PC-3 (cell line): ENCODE measurements around the gene ZNF771. TPM values are rescaled to one million over a fixed set of nuclear protein-coding genes. Genes with fewer than 3 reads are reported as not detected.

Experiments used
- ATAC-seq: fragments of 200-7000 bp; cut with Tn5 transposase; 2 replicates; pipeline ENCODE4 v1.9.1; 2020; ENCODE audit warnings: mild to moderate bottlenecking, moderate library complexity
- BruUV-seq: library from RNA; stranded (reverse); fragments of 400-500 nt; replicated peaks from 2 replicates; lab custom pipeline; 2021; lab: Mats Ljungman, UMichigan
- CTCF ChIA-PET: fragments of 300-600 bp; sonication (Branson Sonifier 250); formaldehyde crosslinking; loops from one replicate; lab custom pipeline; 2022; ENCODE audit warnings: antibody characterized with exemption; lab: Charles Lee
- POLR2A ChIA-PET: fragments of 300-600 bp; sonication (Branson Sonifier 250); formaldehyde crosslinking; loops from one replicate; lab custom pipeline; 2022; ENCODE audit warnings: antibody characterized with exemption; ENCODE audit not compliant: unreplicated experiment; lab: Charles Lee
- DNase-seq: peaks from one replicate; pipeline ENCODE4 v3.0.0-alpha.2; 2015
- H2AFZ ChIP-seq: fragments of 300-600 bp; sonication (generic); 2 replicates; pipeline ENCODE4 v1.6.0; 2016; ENCODE audit warnings: antibody characterized with exemption, low read length
- H3F3A ChIP-seq: fragments of 300-600 bp; sonication (generic); one replicate; pipeline ENCODE4 v1.6.0; 2017; ENCODE audit warnings: antibody characterized with exemption, low read length, control low read depth, mild to moderate bottlenecking; ENCODE audit not compliant: unreplicated experiment
- H3K27ac ChIP-seq: fragments of 300-600 bp; sonication (generic); 2 replicates; pipeline ENCODE4 v1.5.1; 2016; ENCODE audit warnings: mild to moderate bottlenecking, low read length
- H3K27me3 ChIP-seq: fragments of 300-600 bp; sonication (generic); 2 replicates; pipeline ENCODE4 v1.6.1; 2016; ENCODE audit warnings: low read length, mixed read lengths
- H3K36me3 ChIP-seq: fragments of 300-600 bp; sonication (generic); 2 replicates; pipeline ENCODE4 v1.6.1; 2016; ENCODE audit warnings: low read depth, mixed run types, low read length, mixed read lengths
- H3K4me1 ChIP-seq: fragments of 300-600 bp; sonication (generic); 2 replicates; pipeline ENCODE4 v1.5.1; 2016; ENCODE audit warnings: low read length; ENCODE audit not compliant: insufficient read depth
- H3K4me2 ChIP-seq: fragments of 300-600 bp; sonication (generic); 2 replicates; pipeline ENCODE4 v1.6.0; 2016; ENCODE audit warnings: low read length
- H3K4me3 ChIP-seq: fragments of 300-600 bp; sonication (generic); 2 replicates; pipeline ENCODE4 v1.5.1; 2016; ENCODE audit warnings: mild to moderate bottlenecking, low read length, mixed read lengths
- H3K79me2 ChIP-seq: fragments of 300-600 bp; sonication (generic); 2 replicates; pipeline ENCODE4 v1.6.1; 2017; ENCODE audit warnings: low read length, mixed read lengths
- H3K9ac ChIP-seq: fragments of 300-600 bp; sonication (generic); 2 replicates; pipeline ENCODE4 v1.6.0; 2016; ENCODE audit warnings: mild to moderate bottlenecking, low read length
- H3K9me2 ChIP-seq: fragments of 300-600 bp; sonication (generic); replicated peaks from 2 replicates; pipeline ENCODE4 v1.6.1; 2016; ENCODE audit warnings: mixed run types, low read length, mixed read lengths
- H3K9me3 ChIP-seq: fragments of 300-600 bp; sonication (generic); 2 replicates; pipeline ENCODE4 v1.6.1; 2016; ENCODE audit warnings: low read length, mixed read lengths
- H4K20me1 ChIP-seq: fragments of 300-600 bp; sonication (generic); 2 replicates; pipeline ENCODE4 v1.6.1; 2016; ENCODE audit warnings: low read length, mixed read lengths
- CTCF ChIP-seq: fragments of 300-600 bp; sonication (generic); conservative IDR thresholded peaks from 2 replicates; pipeline ENCODE4 v1.5.1; 2017; ENCODE audit warnings: antibody characterized with exemption, low read depth, mild to moderate bottlenecking, low read length
- EZH2 ChIP-seq: fragments of 300-600 bp; sonication (generic); IDR thresholded peaks from one replicate; pipeline ENCODE4 v1.6.1; 2017; ENCODE audit warnings: antibody characterized with exemption, mild to moderate bottlenecking, low read length; ENCODE audit not compliant: unreplicated experiment
- EZH2phosphoT487 ChIP-seq: fragments of 300-600 bp; sonication (generic); IDR thresholded peaks from 2 replicates; pipeline ENCODE4 v1.6.1; 2018; ENCODE audit warnings: mild to moderate bottlenecking, antibody characterized with exemption, low read length, borderline replicate concordance
- intact Hi-C: fragments of 100-400 bp; cut with micrococcal nuclease; formaldehyde crosslinking; loops from 2 replicates; pipeline ENCODE4 v1.9.0; 2023
- total RNA-seq: library from RNA; depleted of rRNA; stranded (reverse); fragments of >200 nt; gene quantifications from 2 replicates; pipeline ENCODE4 v1.2.3, GENCODE V29; 2014

ZNF771 gene
- total RNA-seq, 1 experiment from 2014 or later = 3.6 TPM

DNA sequence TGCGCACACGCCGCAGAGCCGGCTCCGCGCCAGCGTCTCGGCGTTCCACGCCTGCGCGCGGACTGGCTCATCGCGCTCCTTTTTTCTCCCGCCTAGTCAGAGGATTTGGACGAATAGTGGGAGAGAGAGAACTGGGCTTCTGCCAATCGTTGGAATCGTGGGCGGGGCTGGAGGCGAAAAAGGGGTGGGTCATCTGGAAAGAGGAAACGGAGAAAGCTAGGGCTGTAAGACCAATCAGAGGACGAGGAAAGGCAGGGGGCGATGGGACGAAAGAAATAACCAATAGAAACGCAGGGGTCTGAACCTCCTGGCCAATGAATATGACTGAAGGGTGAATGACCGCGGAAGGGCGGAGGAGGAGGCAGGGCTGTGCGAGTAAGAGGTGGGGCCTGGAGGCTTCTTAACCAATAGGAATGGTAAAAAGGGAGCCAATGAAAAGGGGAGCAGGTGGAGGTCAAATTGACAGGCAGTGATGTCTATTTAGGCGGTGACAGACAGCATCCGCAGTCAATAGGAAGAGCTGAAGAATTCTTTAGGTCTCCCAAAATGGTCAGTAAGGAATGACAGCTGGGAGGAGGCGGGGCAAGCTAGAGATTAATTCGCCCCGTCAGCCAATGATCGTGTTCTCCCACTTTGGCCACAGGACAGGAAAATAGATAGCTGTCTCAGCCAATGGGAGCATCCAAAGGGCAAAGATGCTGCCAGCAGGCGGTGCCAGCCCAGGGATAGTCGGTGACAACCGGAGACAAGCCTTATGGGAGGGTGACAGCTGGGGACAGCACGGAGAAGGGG lies 36.8 kb upstream of the ZNF771 start, which contains the start of gene TBC1D10B:
TSS of gene TBC1D10B (minus strand) at position 39 of the 792 bp plus-strand sequence. CDS start 311 bp downstream, outside the sequence.
- Histone ChIP-seq H3K79me2 (peaks cover 42% of the 10 kb centered on the region), H3K4me3 (peak within 1 kb of the TSS; percentile 94), H4K20me1 (peaks cover 19% of the 10 kb centered on the region), H3K36me3 (no peaks in the 10 kb centered on the region), H3K27me3 (no peaks in the 10 kb centered on the region), H3K4me2 (peak within 1 kb of the TSS; percentile 100), H3F3A (no peaks in the 10 kb centered on the region), H3K4me1 (peaks cover 21% of the 10 kb centered on the region), H3K9ac (peak within 1 kb of the TSS; percentile 78), H2AFZ (peak within 1 kb of the TSS; percentile 66), H3K27ac (no peak within 1 kb of the TSS; the same call in 1 of the 2 replicates), H3K9me3 (no peaks in the 10 kb centered on the region), H3K9me2 (no peaks in the 10 kb centered on the region)
- peak; percentile 78 for ATAC-seq
- CTCF ChIA-PET = interaction anchor here (0.6 to 1.3 kb wide), 5 partner anchors 24 to 472 kb away, joined by 3 to 8 read pairs (median 4); partner anchors contain the start of genes DCTPP1, SEZ6L2, TBX6 and ZNF48
- intact Hi-C loops = loop anchor here (1.0 kb wide), 1 partner anchor 280 kb away; the partner anchor contains the start of gene PRR14
- peak; percentile 99 for DNase-seq
- TF ChIP-seq EZH2phosphoT487 = no peak
- no peak; the same call in 1 of the 2 replicates for TF ChIP-seq CTCF
- TF ChIP-seq EZH2 = no peak
- no TSS peak for BruUV-seq
- POLR2A ChIA-PET = interaction anchor here (0.6 to 0.7 kb wide), 7 partner anchors 30 to 377 kb away, joined by 3 to 10 read pairs (median 3); no protein-coding TSS in a partner anchor

DNA sequence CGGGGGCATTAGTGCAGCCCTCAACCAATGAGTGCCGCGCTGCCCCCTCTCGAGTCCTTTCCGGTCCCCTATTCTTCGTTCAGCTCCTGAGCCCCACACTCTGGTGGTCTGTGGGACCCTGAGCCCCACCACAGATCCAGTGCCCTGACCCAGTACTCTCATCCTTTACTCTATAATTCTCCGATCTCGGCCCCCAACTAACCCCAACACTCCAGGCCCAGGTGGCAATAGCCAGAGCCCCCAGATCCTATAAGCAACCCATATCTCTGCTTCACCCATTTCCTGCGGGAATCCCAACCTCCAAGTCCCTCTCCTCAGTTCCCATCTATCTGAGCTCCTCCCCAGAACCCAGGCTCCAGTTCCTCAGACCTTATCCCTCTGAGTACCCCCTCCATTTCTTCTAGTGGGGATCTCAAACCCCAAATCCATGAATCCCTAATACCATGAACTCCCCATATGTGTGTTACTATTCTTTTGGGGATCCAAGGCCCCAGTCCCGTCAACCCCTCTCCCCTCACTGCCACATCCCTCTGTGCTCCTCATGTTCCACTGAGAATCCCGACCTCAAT lies 36.1 kb upstream of the ZNF771 start:
- Histone ChIP-seq H3K4me1 (peaks cover 21% of the 10 kb centered on the region), H3K36me3 (no peaks in the 10 kb centered on the region), H3K27me3 (no peaks in the 10 kb centered on the region), H2AFZ (peak overlapping the region; percentile 66), H3K9me3 (no peaks in the 10 kb centered on the region), H3K9ac (peak overlapping the region; percentile 25), H3K4me3 (peak overlapping the region; percentile 62), H3K4me2 (peak overlapping the region; percentile 80), H3F3A (no peaks in the 10 kb centered on the region), H4K20me1 (peaks cover 19% of the 10 kb centered on the region), H3K79me2 (peaks cover 35% of the 10 kb centered on the region), H3K9me2 (no peaks in the 10 kb centered on the region), H3K27ac (no peak overlapping the region)
- no peak for ATAC-seq
- POLR2A ChIA-PET = interaction anchor here (0.6 to 0.7 kb wide), 2 partner anchors 48 to 376 kb away, joined by 3 to 4 read pairs; no protein-coding TSS in a partner anchor
- no peak for TF ChIP-seq CTCF
- TF ChIP-seq EZH2phosphoT487 = no peak
- TF ChIP-seq EZH2 = no peak
- intact Hi-C loops = no loop called here
- DNase-seq = no peak
- BruUV-seq = no TSS peak
- CTCF ChIA-PET = interaction anchor here (0.6 to 1.3 kb wide), 4 partner anchors 24 to 472 kb away, joined by 4 to 8 read pairs (median 4); partner anchors contain the start of genes DCTPP1, SEZ6L2 and ZNF48
